ENCODE results near the gene PNPLA7. TPM values are rescaled to one million over a fixed set of nuclear protein-coding genes. Genes with fewer than 3 reads are reported as not detected.

Gene PNPLA7
- total and polyA plus RNA-seq, 10 of the 15 experiments (the other 5 are each of a cell fraction or from before 2014, with no cell fraction given), result 0.04 to 0.85 (median 0.19) TPM; not detected in 1

GRCh38 chr9:137486545-137487453 is 63.4 kb downstream of the PNPLA7 start:
- in situ Hi-C loops (cut with MboI) (no loop called here), intact Hi-C loops (cut with micrococcal nuclease; ENCODE audit: unreplicated experiment) (no loop called here)
- Histone ChIP-seq H3K79me2 (ENCODE audit: control insufficient read depth, insufficient read depth, low read length) (no peaks in the 10 kb centered on the region), H3K4me2 (ENCODE audit: control insufficient read depth, insufficient read depth) (no peak overlapping the region), H3K9ac (ENCODE audit: control insufficient read depth, insufficient read depth, low read length) (no peak overlapping the region), H2AFZ (ENCODE audit: control insufficient read depth, low read depth, low read length) (no peak overlapping the region), H3K4me1 (ENCODE audit: control insufficient read depth, insufficient read depth, low read length) (no peaks in the 10 kb centered on the region), H3K36me3 (ENCODE audit: control insufficient read depth in 2 of 2, insufficient read depth in 2 of 2, low read length in 1 of 2) (no peaks in the 10 kb centered on the region), H3K27me3 (replicated peaks in 1 of 2; ENCODE audit: control insufficient read depth in 2 of 2, insufficient read depth in 2 of 2, low read length in 1 of 2) (no peaks in the 10 kb centered on the region), H3K4me3 (no peak overlapping the region), H4K20me1 (ENCODE audit: control insufficient read depth, insufficient read depth) (no peaks in the 10 kb centered on the region), H3K9me3 (replicated peaks; ENCODE audit: control insufficient read depth, insufficient read depth, low read length) (no peaks in the 10 kb centered on the region), H3K27ac (ENCODE audit: control insufficient read depth, insufficient read depth) (no peak overlapping the region)
- ATAC-seq (no peak), DNase-seq (ENCODE audit: low read depth, low spot score) (no peak), FAIRE-seq (no peak)
- ChIA-PET RAD21 (ENCODE audit: unreplicated experiment) (no interaction called here), CTCF (no interaction called here), SMC1A (ENCODE audit: uncharacterized antibody, unreplicated experiment) (no interaction called here), POLR2A (no interaction called here)
- 40% methylated on average over 32 of the region's 35 CpGs for WGBS (ENCODE audit: insufficient coverage, insufficient replicate concordance, low lambda C conversion rate, missing lambda C conversion rate)
- BruUV-seq (replicated peaks), result no TSS peak
- TF ChIP-seq CBX5 (IDR thresholded peaks at IDR 0.05; ENCODE audit: low read depth) (no peak), EZH2 (IDR thresholded peaks at IDR 0.05; ENCODE audit: borderline replicate concordance, control insufficient read depth, low read depth, low read length) (no peak), CEBPB (IDR thresholded peaks at IDR 0.05; ENCODE audit: borderline replicate concordance in 1 of 2, low read depth in 2 of 2, low read length in 2 of 2) (no peak), KAT2A (conservative IDR thresholded peaks at IDR 0.05; ENCODE audit: control insufficient read depth, low read depth, low read length) (no peak), SUZ12 (IDR thresholded peaks at IDR 0.05; ENCODE audit: unreplicated experiment) (no peak), RAD51 (IDR thresholded peaks at IDR 0.05) (no peak), ATF7 (IDR thresholded peaks at IDR 0.05; ENCODE audit: low read depth) (no peak), ELK1 (IDR thresholded peaks at IDR 0.05; ENCODE audit: low read depth, low read length) (no peak), SMAD5 (IDR thresholded peaks at IDR 0.05; ENCODE audit: low read depth) (no peak), ZNF274 (IDR thresholded peaks at IDR 0.05; ENCODE audit: insufficient read depth, insufficient read length) (no peak), ZZZ3 (IDR thresholded peaks at IDR 0.05; ENCODE audit: control insufficient read depth, insufficient read length, low read depth) (no peak), FOS (IDR thresholded peaks at IDR 0.05; ENCODE audit: borderline replicate concordance, extremely low read depth, insufficient read length) (no peak), NR2C2 (IDR thresholded peaks at IDR 0.05; ENCODE audit: borderline replicate concordance, control insufficient read depth, insufficient read length, low read depth) (no peak), JUND (IDR thresholded peaks at IDR 0.05; ENCODE audit: low read depth, low read length) (no peak), IKZF2 (IDR thresholded peaks at IDR 0.05) (no peak), NRF1 (conservative IDR thresholded peaks at IDR 0.05; ENCODE audit: low read depth, low read length) (no peak)
- TF ChIP-seq, protein P1, sequence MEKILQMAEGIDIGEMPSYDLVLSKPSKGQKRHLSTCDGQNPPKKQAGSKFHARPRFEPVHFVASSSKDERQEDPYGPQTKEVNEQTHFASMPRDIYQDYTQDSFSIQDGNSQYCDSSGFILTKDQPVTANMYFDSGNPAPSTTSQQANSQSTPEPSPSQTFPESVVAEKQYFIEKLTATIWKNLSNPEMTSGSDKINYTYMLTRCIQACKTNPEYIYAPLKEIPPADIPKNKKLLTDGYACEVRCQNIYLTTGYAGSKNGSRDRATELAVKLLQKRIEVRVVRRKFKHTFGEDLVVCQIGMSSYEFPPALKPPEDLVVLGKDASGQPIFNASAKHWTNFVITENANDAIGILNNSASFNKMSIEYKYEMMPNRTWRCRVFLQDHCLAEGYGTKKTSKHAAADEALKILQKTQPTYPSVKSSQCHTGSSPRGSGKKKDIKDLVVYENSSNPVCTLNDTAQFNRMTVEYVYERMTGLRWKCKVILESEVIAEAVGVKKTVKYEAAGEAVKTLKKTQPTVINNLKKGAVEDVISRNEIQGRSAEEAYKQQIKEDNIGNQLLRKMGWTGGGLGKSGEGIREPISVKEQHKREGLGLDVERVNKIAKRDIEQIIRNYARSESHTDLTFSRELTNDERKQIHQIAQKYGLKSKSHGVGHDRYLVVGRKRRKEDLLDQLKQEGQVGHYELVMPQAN (conservative IDR thresholded peaks at IDR 0.05), result no peak
- TF ChIP-seq, protein P2, sequence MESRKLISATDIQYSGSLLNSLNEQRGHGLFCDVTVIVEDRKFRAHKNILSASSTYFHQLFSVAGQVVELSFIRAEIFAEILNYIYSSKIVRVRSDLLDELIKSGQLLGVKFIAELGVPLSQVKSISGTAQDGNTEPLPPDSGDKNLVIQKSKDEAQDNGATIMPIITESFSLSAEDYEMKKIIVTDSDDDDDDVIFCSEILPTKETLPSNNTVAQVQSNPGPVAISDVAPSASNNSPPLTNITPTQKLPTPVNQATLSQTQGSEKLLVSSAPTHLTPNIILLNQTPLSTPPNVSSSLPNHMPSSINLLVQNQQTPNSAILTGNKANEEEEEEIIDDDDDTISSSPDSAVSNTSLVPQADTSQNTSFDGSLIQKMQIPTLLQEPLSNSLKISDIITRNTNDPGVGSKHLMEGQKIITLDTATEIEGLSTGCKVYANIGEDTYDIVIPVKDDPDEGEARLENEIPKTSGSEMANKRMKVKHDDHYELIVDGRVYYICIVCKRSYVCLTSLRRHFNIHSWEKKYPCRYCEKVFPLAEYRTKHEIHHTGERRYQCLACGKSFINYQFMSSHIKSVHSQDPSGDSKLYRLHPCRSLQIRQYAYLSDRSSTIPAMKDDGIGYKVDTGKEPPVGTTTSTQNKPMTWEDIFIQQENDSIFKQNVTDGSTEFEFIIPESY (IDR thresholded peaks at IDR 0.05), result no peak

Measured in GM12878 (cell line).